Kidney epithelial cell (primary cell): ENCODE data around the gene TBL1X. TPM values are rescaled to one million over a fixed set of nuclear protein-coding genes. Genes with fewer than 3 reads are reported as not detected.

Source experiments
- DNase-seq: peaks from one replicate; pipeline ENCODE4 v3.0.0-alpha.2; 2010; ENCODE audit warnings: low read depth
- H3K27me3 ChIP-seq: 2 replicates; pipeline ENCODE4 v1.6.0; 2011; ENCODE audit warnings: low read length; ENCODE audit not compliant: control insufficient read depth, insufficient read depth
- H3K36me3 ChIP-seq: 2 replicates; pipeline ENCODE4 v1.5.1; 2011; ENCODE audit warnings: low read length; ENCODE audit not compliant: control insufficient read depth, insufficient read depth
- H3K4me3 ChIP-seq: 2 replicates; pipeline ENCODE4 v1.5.1; 2011; ENCODE audit warnings: low read depth, mild to moderate bottlenecking, control low read depth, low read length
- total RNA-seq: library from RNA; depleted of rRNA; stranded (reverse); fragments of >200 nt; gene quantifications from 2 replicates; pipeline ENCODE4 v1.2.3, GENCODE V29; 2015
- TF ChIP-seq, protein P1 (sequence below): IDR thresholded peaks from 2 replicates; pipeline ENCODE4 v1.5.1; 2011; ENCODE audit warnings: mild to moderate bottlenecking, moderate library complexity, low read length, control low read depth, inconsistent platforms; ENCODE audit not compliant: insufficient read depth, poor library complexity, severe bottlenecking

Gene TBL1X
- total RNA-seq, 1 donor from 2014 or later = 25.9 TPM

- TF ChIP-seq, protein P1, sequence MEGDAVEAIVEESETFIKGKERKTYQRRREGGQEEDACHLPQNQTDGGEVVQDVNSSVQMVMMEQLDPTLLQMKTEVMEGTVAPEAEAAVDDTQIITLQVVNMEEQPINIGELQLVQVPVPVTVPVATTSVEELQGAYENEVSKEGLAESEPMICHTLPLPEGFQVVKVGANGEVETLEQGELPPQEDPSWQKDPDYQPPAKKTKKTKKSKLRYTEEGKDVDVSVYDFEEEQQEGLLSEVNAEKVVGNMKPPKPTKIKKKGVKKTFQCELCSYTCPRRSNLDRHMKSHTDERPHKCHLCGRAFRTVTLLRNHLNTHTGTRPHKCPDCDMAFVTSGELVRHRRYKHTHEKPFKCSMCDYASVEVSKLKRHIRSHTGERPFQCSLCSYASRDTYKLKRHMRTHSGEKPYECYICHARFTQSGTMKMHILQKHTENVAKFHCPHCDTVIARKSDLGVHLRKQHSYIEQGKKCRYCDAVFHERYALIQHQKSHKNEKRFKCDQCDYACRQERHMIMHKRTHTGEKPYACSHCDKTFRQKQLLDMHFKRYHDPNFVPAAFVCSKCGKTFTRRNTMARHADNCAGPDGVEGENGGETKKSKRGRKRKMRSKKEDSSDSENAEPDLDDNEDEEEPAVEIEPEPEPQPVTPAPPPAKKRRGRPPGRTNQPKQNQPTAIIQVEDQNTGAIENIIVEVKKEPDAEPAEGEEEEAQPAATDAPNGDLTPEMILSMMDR = no peak
- Histone ChIP-seq H3K36me3 (no peaks in the 10 kb centered on the region), H3K4me3 (no peak overlapping the region), H3K27me3 (no peaks in the 10 kb centered on the region)
- no peak for DNase-seq
Measured at GRCh38 chrX:9560219-9560618, 95.4 kb downstream of the TBL1X start.

DNA sequence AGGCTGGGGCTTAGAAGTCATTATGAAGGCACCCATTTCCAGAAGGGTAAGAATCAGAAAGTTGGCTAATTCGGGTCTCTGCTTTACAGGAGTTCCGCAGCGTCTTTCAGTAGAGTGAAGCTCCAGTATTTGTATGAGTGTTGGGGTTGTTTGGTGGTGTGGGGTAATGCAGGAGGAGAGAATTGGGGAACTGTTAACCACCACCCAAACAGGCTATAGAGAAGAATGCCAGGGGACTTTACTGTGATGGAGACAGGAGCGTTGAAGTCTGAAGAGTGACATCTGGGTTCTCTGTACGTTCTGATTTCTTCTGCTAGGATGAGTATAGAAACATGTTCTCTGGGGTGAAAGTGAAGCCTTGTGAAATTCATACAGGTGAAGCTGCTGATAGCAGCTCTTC, 96.3 kb downstream of the TBL1X start:
- no peak for DNase-seq
- TF ChIP-seq, protein P1 = no peak
- no peaks in the 10 kb centered on the region for H3K36me3 ChIP-seq
- no peaks in the 10 kb centered on the region for H3K27me3 ChIP-seq
- H3K4me3 ChIP-seq = no peak overlapping the region

- H3K4me3 ChIP-seq = no peak overlapping the region
- TF ChIP-seq, protein P1 = no peak
- H3K36me3 ChIP-seq = no peaks in the 10 kb centered on the region
- DNase-seq = peak; percentile 73
- no peaks in the 10 kb centered on the region for H3K27me3 ChIP-seq
Measured at GRCh38 chrX:9562851-9563250, 98.0 kb downstream of the TBL1X start.

GRCh38 chrX:9566150-9566621, 101.3 kb downstream of the TBL1X start:
- TF ChIP-seq, protein P1 = no peak
- DNase-seq = peak; percentile 41
- Histone ChIP-seq H3K36me3 (no peaks in the 10 kb centered on the region), H3K27me3 (no peaks in the 10 kb centered on the region), H3K4me3 (no peak overlapping the region)

DNA sequence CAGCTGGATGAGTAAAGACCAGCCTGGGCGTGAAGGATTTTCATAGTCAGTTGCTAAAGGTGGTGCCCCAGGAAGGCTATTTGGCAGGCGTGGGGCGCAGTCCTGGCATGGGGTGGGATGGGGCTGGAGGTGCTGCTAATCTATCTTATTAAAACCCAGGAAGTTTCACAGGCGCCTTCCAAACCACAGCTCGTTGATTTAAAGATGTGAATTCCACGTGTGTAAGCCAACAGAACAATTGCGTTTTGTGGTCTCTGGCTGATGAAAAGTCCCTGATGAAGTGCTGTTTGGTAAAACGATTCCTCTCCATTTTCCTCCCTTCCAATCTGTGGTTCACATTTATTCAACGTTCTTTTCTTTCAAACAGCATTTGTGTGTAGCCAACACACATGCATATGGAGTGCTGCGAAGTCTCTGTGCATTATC, 105.0 kb downstream of the TBL1X start:
- H3K36me3 ChIP-seq = no peaks in the 10 kb centered on the region
- H3K27me3 ChIP-seq = no peaks in the 10 kb centered on the region
- no peak overlapping the region for H3K4me3 ChIP-seq
- TF ChIP-seq, protein P1 = no peak
- DNase-seq = peak; percentile 18

GRCh38 chrX:9573282-9574106, 108.6 kb downstream of the TBL1X start:
- Histone ChIP-seq H3K36me3 (no peaks in the 10 kb centered on the region), H3K27me3 (no peaks in the 10 kb centered on the region), H3K4me3 (no peak overlapping the region)
- TF ChIP-seq, protein P1 = peak; percentile 4
- no peak for DNase-seq
